BLaER1 treated with 17β-estradiol and CSF1 and Interleukin-3, amounts not matched to agents 10 nM and 100 nM (cell line): Measurements from ENCODE around the gene CWC27.
"Not testable (repeated sequence)": the region's sequence is repeated elsewhere in the genome, so short reads cannot be mapped to it uniquely, and the experiment has no call there.

Source experiments
- H3K27ac ChIP-seq, 11 experiments: shearing (Covaris generic); formaldehyde crosslinking; 2 replicates each; pipeline ENCODE4 v1.8.1; 2022
- H3K27me3 ChIP-seq, 11 experiments: shearing (Covaris generic); formaldehyde crosslinking; 2 replicates each; pipeline ENCODE4 v1.8.1; 2022
- H3K36me3 ChIP-seq, 11 experiments: shearing (Covaris generic); formaldehyde crosslinking; 2 replicates each; pipeline ENCODE4 v1.8.1; 2022
- H3K4me1 ChIP-seq, 10 experiments: shearing (Covaris generic); formaldehyde crosslinking; 2 replicates each; pipeline ENCODE4 v1.8.1; 2022
- H3K4me2 ChIP-seq, 11 experiments: shearing (Covaris generic); formaldehyde crosslinking; 2 replicates each; pipeline ENCODE4 v1.8.1; 2022
- H3K4me3 ChIP-seq, 10 experiments: shearing (Covaris generic); formaldehyde crosslinking; 2 replicates each; pipeline ENCODE4 v1.8.1; 2022
- H3K9ac ChIP-seq, 11 experiments: shearing (Covaris generic); formaldehyde crosslinking; 2 replicates each; pipeline ENCODE4 v1.8.1; 2022
- H3K9me3 ChIP-seq, 11 experiments: shearing (Covaris generic); formaldehyde crosslinking; replicated peaks in 1 of 11; 2 replicates each; pipeline ENCODE4 v1.8.1; 2022
- H4K20me1 ChIP-seq, 11 experiments: shearing (Covaris generic); formaldehyde crosslinking; 2 replicates each; pipeline ENCODE4 v1.8.1; 2022
- Cebpa-rat ChIP-seq, 11 experiments: shearing (Covaris generic); IDR thresholded peaks; 2 replicates each; pipeline ENCODE4 v1.8.1; 2022

CWC27 gene

DNA sequence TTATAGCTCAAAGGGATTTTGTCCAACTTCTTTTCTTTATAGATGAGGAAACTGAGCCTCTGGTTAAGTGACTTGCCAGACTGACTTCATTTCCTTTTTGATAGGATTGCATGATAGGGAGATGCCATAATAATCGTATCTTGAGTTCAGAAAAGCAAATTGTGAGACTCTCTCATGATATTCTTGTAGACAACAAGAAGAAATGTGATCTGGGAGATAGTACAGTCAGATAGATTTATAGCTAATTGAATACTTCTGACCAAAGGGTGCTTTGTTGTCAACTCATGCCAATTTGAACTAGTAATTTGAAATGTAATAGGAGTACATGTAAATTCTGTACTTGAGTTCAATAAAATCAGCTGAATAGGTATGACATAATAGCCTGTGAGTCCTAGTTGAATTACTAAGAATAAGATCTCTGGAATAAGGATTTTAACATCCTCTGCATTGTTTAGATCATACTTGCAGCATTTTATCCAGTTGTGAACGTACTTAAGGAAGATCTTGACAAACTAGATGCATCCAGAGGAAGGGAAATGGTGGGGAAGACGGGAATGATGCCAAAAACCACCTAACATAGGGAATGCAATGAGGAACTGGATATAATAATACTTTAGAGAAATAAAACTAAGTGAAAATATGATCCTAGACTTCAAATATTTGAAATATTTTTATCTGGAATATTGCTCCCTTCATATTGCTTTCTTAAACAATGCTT is 25.5 kb downstream of the CWC27 start:
- Histone ChIP-seq H3K27ac (no peak overlapping the region), H3K9ac (no peak overlapping the region), H3K4me2 (no peak overlapping the region), H3K27me3 (no peaks in the 10 kb centered on the region), H3K36me3 (peaks cover 3 to 83% (median 26%) of the 10 kb centered on the region in 11 experiments; a peak in 14 of 22 replicates), H3K9me3 (no peaks in the 10 kb centered on the region), H4K20me1 (no peaks in the 10 kb centered on the region), H3K4me1 (no peaks in the 10 kb centered on the region), H3K4me3 (no peak overlapping the region)
- no peak for TF ChIP-seq Cebpa-rat (IDR thresholded peaks at IDR 0.05)

DNA sequence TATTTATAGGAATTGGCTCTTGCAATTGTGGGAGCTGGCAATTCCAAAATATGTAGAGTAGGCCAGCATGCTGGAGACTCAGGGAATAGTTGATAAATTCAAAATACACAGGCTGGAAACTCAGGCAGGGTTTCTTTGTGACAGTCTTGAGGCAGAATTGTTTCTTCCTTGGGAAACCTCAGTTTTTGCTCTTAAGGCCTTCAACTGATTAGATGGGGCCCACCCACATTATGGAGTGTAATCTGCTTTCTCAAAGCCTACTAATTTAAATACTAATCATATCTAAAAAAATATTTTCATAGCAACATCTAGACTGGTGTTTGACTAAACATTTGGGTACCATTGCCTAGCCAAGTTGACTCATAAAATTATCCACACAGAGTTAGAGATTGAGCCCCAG is 27.6 kb downstream of the CWC27 start:
- Histone ChIP-seq H3K9ac (no peak overlapping the region), H3K36me3 (peaks cover 0 to 83% (median 22%) of the 10 kb centered on the region in 11 experiments; a peak in 14 of 22 replicates), H3K27ac (no peak overlapping the region), H3K4me2 (no peak overlapping the region), H4K20me1 (no peaks in the 10 kb centered on the region), H3K9me3 (no peaks in the 10 kb centered on the region), H3K4me3 (no peak overlapping the region), H3K27me3 (no peaks in the 10 kb centered on the region), H3K4me1 (no peaks in the 10 kb centered on the region)
- no peak for TF ChIP-seq Cebpa-rat (IDR thresholded peaks at IDR 0.05)

DNA sequence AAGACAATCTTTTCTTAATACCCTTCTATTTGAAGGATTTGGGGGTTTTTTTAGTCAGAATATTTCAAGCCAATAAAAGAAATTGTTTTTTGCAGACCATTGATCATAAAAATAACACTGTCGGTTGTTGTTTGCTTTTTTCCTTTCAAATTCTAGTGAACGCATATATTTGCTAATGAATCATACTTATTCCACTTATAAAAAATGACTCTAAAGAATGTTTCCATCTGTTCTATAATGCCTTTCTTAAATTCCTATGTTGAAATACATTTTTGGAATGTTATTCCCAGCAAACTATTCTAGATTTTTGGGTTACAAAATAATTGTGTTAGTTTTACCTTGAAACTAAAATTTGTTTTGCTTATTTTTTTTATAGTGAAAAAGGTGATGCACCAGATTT is 32.2 kb downstream of the CWC27 start:
- Histone ChIP-seq H3K27me3 (no peaks in the 10 kb centered on the region), H3K9ac (no peak overlapping the region), H3K9me3 (no peaks in the 10 kb centered on the region), H3K4me2 (no peak overlapping the region), H3K36me3 (peaks cover 30 to 79% (median 45%) of the 10 kb centered on the region in 11 experiments; a peak in 21 of 22 replicates), H3K4me1 (no peaks in the 10 kb centered on the region), H3K4me3 (no peak overlapping the region), H4K20me1 (no peaks in the 10 kb centered on the region), H3K27ac (no peak overlapping the region)
- no peak for TF ChIP-seq Cebpa-rat (IDR thresholded peaks at IDR 0.05)

DNA sequence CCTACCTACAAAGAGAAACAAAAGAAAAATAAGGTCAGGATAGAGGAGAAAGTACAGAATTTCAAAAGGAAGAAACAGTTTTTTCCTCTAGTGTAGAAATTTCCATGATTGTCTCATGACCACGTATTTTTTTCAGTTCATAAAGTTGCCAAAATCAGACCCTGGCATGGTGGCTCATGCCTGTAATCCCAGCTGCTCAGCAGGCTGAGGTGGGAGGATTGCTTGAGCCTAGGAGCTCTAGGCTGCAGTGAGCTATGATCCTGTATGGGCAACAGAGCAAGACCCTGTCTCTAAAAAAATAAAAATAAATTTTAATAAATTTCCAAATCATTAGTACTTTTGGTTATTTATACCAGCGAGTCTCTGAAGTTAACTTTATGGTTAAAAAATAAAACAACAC is 37.8 kb downstream of the CWC27 start:
- no peak overlapping the region for H3K4me3 ChIP-seq
- no peak overlapping the region for H3K9ac ChIP-seq
- no peaks in the 10 kb centered on the region for H3K4me1 ChIP-seq
- no peak overlapping the region for H3K4me2 ChIP-seq
- TF ChIP-seq Cebpa-rat (IDR thresholded peaks at IDR 0.05): no peak
- H3K27ac ChIP-seq: no peak overlapping the region
- peaks cover 40 to 84% (median 58%) of the 10 kb centered on the region in 11 experiments for H3K36me3 ChIP-seq
- no peaks in the 10 kb centered on the region for H4K20me1 ChIP-seq
- H3K9me3 ChIP-seq: no peaks in the 10 kb centered on the region
- no peaks in the 10 kb centered on the region for H3K27me3 ChIP-seq

DNA sequence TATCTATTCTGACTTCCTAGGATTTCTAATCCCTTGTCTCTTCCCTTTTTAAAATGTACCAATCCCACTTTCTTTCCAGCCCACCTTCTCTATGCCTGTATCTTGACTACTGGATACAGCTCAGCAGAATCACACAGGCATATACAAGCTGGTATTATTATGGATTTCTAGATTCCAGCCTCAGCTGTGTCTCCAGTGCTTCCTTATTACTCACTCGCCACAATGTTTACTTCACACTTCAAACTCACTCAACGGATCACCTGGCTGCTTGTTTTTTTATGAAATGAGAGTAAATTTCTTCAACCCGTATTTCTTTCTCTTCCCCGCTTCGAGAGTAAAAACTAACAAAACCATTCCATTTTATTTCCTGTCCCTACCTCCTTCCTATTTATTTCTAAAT is 38.8 kb downstream of the CWC27 start:
- no peak overlapping the region for H3K27ac ChIP-seq
- no peak for TF ChIP-seq Cebpa-rat (IDR thresholded peaks at IDR 0.05)

DNA sequence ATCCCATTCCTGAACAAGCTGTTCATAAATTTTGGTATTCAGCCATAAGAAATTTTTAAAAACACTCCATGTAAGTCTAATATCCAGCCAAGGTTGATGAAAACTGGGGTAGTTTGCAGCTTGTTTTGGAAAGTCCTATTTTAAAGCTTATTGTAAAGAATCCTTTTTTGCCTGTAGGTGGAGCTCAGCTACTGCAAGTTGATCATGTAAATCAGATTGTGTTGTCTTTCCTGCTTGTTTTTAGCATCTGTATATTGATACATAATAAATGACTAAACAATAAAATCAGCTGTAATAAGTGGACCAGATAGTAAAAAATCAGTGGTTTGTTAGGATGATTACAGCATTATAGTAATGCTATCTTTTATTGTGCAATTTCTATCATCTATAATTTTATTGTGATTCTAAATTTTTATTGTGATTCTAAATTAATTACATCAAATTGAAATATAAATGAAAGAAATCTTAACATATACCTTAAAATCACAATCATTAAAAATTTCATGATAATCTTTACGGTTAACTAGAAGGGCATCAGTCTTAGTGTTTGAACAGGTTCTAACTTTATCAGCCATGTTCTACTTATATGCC is 42.4 kb downstream of the CWC27 start:
- Histone ChIP-seq H4K20me1 (no peaks in the 10 kb centered on the region), H3K4me2 (no peak overlapping the region), H3K9me3 (no peaks in the 10 kb centered on the region), H3K9ac (no peak overlapping the region), H3K4me3 (no peak overlapping the region), H3K4me1 (no peaks in the 10 kb centered on the region; a peak in 1 of 20 replicates), H3K36me3 (peaks cover 17 to 66% (median 48%) of the 10 kb centered on the region in 11 experiments), H3K27ac (no peak overlapping the region), H3K27me3 (no peaks in the 10 kb centered on the region)
- TF ChIP-seq Cebpa-rat (IDR thresholded peaks at IDR 0.05): no peak

More for the DNA sequence above, 38.8 kb downstream of the CWC27 start:
- no peaks in the 10 kb centered on the region for H3K9me3 ChIP-seq
- no peaks in the 10 kb centered on the region for H4K20me1 ChIP-seq
- no peaks in the 10 kb centered on the region for H3K4me1 ChIP-seq
- no peaks in the 10 kb centered on the region for H3K27me3 ChIP-seq
- no peak overlapping the region for H3K4me2 ChIP-seq
- peaks cover 33 to 75% (median 52%) of the 10 kb centered on the region in 11 experiments for H3K36me3 ChIP-seq
- no peak overlapping the region for H3K9ac ChIP-seq
- H3K4me3 ChIP-seq: no peak overlapping the region

DNA sequence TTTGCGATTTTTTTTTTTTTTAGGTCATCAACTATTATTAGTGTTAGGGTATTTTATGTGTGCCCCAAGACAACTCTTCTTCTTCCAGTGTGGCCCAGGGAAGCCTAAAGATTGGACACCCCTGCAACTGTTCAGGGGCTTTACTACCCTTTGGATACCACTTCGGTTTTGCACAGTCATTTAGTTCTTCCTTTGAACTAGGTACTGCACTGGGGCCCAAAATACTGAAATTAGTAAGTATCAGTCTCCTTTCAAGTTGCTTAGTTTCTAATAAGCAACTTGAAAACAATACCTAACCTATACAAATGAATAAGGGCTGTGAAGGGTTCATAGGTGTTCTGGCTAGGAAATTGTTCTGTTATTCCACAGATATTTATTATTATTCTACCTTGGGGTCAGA is 45.3 kb downstream of the CWC27 start:
- H3K9me3 ChIP-seq: no peaks in the 10 kb centered on the region
- no peaks in the 10 kb centered on the region for H3K27me3 ChIP-seq
- H3K9ac ChIP-seq: no peak overlapping the region
- no peak overlapping the region for H3K27ac ChIP-seq
- no peaks in the 10 kb centered on the region for H4K20me1 ChIP-seq
- no peak for TF ChIP-seq Cebpa-rat (IDR thresholded peaks at IDR 0.05)
- H3K4me1 ChIP-seq: no peaks in the 10 kb centered on the region; a peak in 1 of 20 replicates
- no peak overlapping the region for H3K4me2 ChIP-seq
- H3K36me3 ChIP-seq: peaks cover 10 to 56% (median 34%) of the 10 kb centered on the region in 11 experiments; a peak in 20 of 22 replicates
- no peak overlapping the region for H3K4me3 ChIP-seq

DNA sequence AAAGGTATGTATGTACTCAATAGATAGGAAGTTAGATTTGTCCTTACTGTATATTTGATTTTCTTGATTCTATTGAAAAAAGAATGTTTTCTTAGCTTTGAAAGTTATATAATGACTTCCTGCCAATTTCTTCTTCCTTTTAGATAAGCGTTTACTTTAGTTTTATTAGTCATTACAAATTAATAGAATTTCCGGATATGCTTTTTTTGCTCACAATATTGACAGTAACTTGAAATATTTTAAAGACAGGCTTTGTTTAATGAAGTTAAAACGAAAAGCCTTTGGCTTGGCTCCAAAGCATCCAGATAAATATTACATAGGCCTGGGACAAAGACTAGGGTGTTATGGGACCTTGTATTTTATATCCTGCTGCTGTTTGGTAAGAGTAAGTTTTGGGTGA is 49.5 kb downstream of the CWC27 start:
- no peaks in the 10 kb centered on the region for H3K27me3 ChIP-seq
- H3K36me3 ChIP-seq: peaks cover 0 to 64% (median 29%) of the 10 kb centered on the region in 11 experiments; a peak in 19 of 22 replicates
- H3K4me3 ChIP-seq: no peak overlapping the region
- H3K9me3 ChIP-seq: no peaks in the 10 kb centered on the region
- no peak overlapping the region for H3K4me2 ChIP-seq
- no peak overlapping the region for H3K27ac ChIP-seq
- H3K9ac ChIP-seq: no peak overlapping the region
- no peak for TF ChIP-seq Cebpa-rat (IDR thresholded peaks at IDR 0.05)
- peaks cover 0 to 14% (median 0%) of the 10 kb centered on the region in 10 experiments; a peak in 7 of 20 replicates for H3K4me1 ChIP-seq
- no peaks in the 10 kb centered on the region for H4K20me1 ChIP-seq

DNA sequence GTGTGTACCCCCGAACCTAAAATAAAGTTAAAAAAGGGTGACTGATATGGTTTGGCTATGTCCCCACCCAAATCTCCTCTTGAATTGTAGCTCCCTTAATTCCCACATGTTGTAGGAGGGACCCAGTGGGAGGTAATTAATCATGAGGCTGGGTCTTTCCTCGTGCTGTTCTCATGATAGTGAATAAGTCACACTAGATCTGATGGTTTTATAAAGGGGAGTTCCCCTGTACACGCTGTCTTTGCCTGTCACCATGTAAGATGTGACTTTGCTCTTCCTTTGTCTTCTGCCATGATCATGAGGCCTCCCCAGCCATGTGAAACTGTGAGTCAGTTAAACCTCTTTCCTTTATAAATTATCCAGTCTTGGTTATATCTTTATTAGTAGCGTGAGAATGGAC is 50.6 kb downstream of the CWC27 start:
- H3K4me1 ChIP-seq: peaks cover 0 to 14% (median 0%) of the 10 kb centered on the region in 10 experiments; a peak in 7 of 20 replicates
- H3K36me3 ChIP-seq: peaks cover 0 to 56% (median 28%) of the 10 kb centered on the region in 11 experiments; a peak in 18 of 22 replicates
- not testable (repeated sequence) for H3K27ac ChIP-seq, H3K27me3 ChIP-seq, H3K4me2 ChIP-seq, H4K20me1 ChIP-seq, H3K9ac ChIP-seq, H3K4me3 ChIP-seq, H3K9me3 ChIP-seq
